Adrenal gland (tissue), 12 donors: ENCODE measurements around the gene ATP11A. TPM values are rescaled to one million over a fixed set of nuclear protein-coding genes. Genes with fewer than 3 reads are reported as not detected.
A peak's percentile ranks its signal among the peaks of the same experiment; 100 is the strongest.
"Not testable (repeated sequence)": the region's sequence is repeated elsewhere in the genome, so short reads cannot be mapped to it uniquely, and the experiment has no call there.

Source experiments
- DNase-seq, 7 donors: peaks; one replicate each; pipeline ENCODE4 v3.0.0-alpha.2; 2019 to 2020
- H3K27ac ChIP-seq, 5 donors: fragments of 200-600 bp; sonication (generic) in 4 of 5; 1 replicate in 3 of 5; 2 replicates in 2 of 5; pipeline versions ENCODE4 v1.5.1 to v1.8.0; 2016 to 2020; ENCODE audit warnings: mild to moderate bottlenecking in 1 of 5
- H3K27me3 ChIP-seq: fragments of 200-600 bp; 2 replicates; pipeline ENCODE4 v1.8.0; 2021
- H3K36me3 ChIP-seq, 2 donors: fragments of 200-600 bp; replicated peaks in 1 of 2; 1 replicate in 1 of 2; 2 replicates in 1 of 2; pipeline versions ENCODE4 v1.5.1 to v1.8.0; 2018 to 2022
- H3K4me1 ChIP-seq, 2 donors: fragments of 200-600 bp; replicated peaks in 1 of 2; 1 replicate in 1 of 2; 2 replicates in 1 of 2; pipeline versions ENCODE4 v1.5.1 to v1.8.0; 2018 to 2021
- H3K4me3 ChIP-seq, 4 donors: fragments of 200-600 bp; sonication (generic) in 3 of 4; one replicate each; pipeline ENCODE4 v1.5.1; 2016 to 2018
- H3K9me3 ChIP-seq, 3 donors: fragments of 200-600 bp; sonication (generic) in 1 of 3; replicated peaks in 1 of 3; 1 replicate in 2 of 3; 2 replicates in 1 of 3; pipeline versions ENCODE4 v1.5.1 to v1.8.0; 2016 to 2021
- POLR2A ChIP-seq, 2 donors: fragments of 450-650 bp; IDR thresholded peaks; one replicate each; pipeline ENCODE4 v1.6.1; 2017; ENCODE audit warnings: antibody characterized with exemption in 2 of 2, mild to moderate bottlenecking in 2 of 2, moderate library complexity in 1 of 2
- WGBS, 4 donors: extraction: QIAGEN DNeasy Blood & Tissue Kit in 2 of 4; methylation state at CpG; one replicate each; pipeline versions ENCODE4 v1.1.5 to v1.1.7; 2013 to 2017; 5-methylcytosine and 5-hydroxymethylcytosine counted together
- intact Hi-C, 2 donors: fragments of 100-400 bp; cut with DNase I; formaldehyde crosslinking; loops; one replicate each; pipeline versions ENCODE4 v1.14.1 to v1.15.0; 2022 to 2023
- polyA plus RNA-seq, 3 donors: library from polyadenylated mRNA; stranded (reverse); fragments of 200-250 nt in 2 of 3; fragments of 350-450 nt in 1 of 3; fragmentation: Illumina TruSeq in 1 of 3; extraction: RNeasy Lipid Tissue Mini Kit (QIAGEN cat#74804) in 1 of 3; gene quantifications; one replicate each; pipeline ENCODE4 v1.2.3, GENCODE V29; 2013 to 2014
- total RNA-seq, 9 donors: library from RNA; depleted of rRNA in 4 of 9; stranded (reverse); fragments of >200 nt in 4 of 9; fragments of 120-200 nt in 1 of 9; fragmentation: NEBNext Ultra II Directional in 1 of 9; extraction: Animal tissue kit (Norgen Biotek cat#: 25700) in 1 of 9; gene quantifications; one replicate each; pipeline versions ENCODE4 v1.1.0 to v1.2.4, GENCODE V29; 2013 to 2023
- TF ChIP-seq, protein P1 (sequence below), 6 experiments: fragments of 450-650 bp in 4 of 6; fragments of 200-600 bp in 2 of 6; sonication (generic) in 1 of 6; IDR thresholded peaks; 1 replicate in 5 of 6; 2 replicates in 1 of 6; pipeline versions ENCODE4 v1.5.1 to v1.8.0; 2016 to 2021; ENCODE audit warnings: antibody characterized with exemption in 6 of 6, mild to moderate bottlenecking in 2 of 6, moderate library complexity in 1 of 6
- donor health status: healthy with polysubstance abuse.
- donor health status: Bipolar disorder and iron deficiency.
- donor health status: DM: yes; HTN: yes; CAD: no.
- donor health status: DM: no; HTN: no; CAD: no.
- donor health status: DM: no; HTN: no; CAD: no.
- donor health status: DM: yes; HTN: yes; CAD: no.

Gene ATP11A
- total and polyA plus RNA-seq, 12 donors, result 6.0 to 94.1 (median 29.8) TPM

DNA sequence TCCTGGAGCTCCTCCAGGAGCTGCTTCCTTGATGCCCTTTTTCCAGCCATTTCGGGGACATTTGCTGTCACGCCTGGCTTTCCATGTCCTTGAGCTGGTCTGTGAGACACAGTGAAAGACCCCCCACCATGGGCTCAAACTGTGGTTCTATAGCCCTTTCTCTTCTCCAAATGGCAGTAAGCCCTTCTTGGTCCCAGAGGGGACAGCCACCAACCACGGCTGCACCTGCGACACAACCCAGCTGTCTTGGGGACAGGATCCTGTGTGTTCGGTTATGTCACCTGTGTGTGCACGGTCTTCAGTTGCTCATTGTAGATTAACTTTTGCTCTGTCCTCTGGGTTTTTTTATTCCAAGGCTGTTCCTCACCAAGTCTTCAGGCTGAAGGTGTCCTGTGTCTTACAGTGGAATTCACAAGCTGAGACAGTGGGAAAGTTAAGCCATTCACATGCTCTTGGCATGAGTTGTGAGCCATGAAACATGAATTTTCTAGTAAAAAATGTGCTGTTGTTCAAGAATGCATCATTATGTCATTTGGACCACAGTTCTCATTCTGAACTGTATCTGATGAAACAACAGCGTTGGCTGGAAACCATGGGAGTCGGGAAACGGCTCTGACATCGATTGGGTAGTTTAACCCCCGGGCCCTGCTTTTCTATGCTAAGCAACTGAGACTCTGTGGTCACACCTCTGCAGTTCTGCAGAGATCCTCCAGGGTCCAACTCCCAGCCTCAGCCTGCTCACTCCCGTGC lies 149.7 kb downstream of the ATP11A start:
- H3K27ac ChIP-seq, result no peak overlapping the region
- no peaks in the 10 kb centered on the region for H3K4me1 ChIP-seq
- DNase-seq, result peak in 1 of 7 donors; percentile 2
- TF ChIP-seq POLR2A (IDR thresholded peaks at IDR 0.05), result no peak
- TF ChIP-seq, protein P1, sequence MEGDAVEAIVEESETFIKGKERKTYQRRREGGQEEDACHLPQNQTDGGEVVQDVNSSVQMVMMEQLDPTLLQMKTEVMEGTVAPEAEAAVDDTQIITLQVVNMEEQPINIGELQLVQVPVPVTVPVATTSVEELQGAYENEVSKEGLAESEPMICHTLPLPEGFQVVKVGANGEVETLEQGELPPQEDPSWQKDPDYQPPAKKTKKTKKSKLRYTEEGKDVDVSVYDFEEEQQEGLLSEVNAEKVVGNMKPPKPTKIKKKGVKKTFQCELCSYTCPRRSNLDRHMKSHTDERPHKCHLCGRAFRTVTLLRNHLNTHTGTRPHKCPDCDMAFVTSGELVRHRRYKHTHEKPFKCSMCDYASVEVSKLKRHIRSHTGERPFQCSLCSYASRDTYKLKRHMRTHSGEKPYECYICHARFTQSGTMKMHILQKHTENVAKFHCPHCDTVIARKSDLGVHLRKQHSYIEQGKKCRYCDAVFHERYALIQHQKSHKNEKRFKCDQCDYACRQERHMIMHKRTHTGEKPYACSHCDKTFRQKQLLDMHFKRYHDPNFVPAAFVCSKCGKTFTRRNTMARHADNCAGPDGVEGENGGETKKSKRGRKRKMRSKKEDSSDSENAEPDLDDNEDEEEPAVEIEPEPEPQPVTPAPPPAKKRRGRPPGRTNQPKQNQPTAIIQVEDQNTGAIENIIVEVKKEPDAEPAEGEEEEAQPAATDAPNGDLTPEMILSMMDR (IDR thresholded peaks at IDR 0.05), result no peak
- H3K9me3 ChIP-seq, result no peaks in the 10 kb centered on the region
- intact Hi-C loops, result no loop called here
- H3K27me3 ChIP-seq, result no peaks in the 10 kb centered on the region
- H3K36me3 ChIP-seq, result peaks cover 0 to 35% of the 10 kb centered on the region in 2 donors
- 93 to 97% (median 95%) methylated on average over 7 to 12 of the region's 12 CpGs for WGBS, 4 donors
- H3K4me3 ChIP-seq, result no peak overlapping the region

GRCh38 chr13:112840472-112841302 lies 150.8 kb downstream of the ATP11A start:
- DNase-seq, result no peak
- no peak for TF ChIP-seq POLR2A (IDR thresholded peaks at IDR 0.05)
- TF ChIP-seq, protein P1 (IDR thresholded peaks at IDR 0.05), result no peak
- Histone ChIP-seq H3K4me3 (no peak overlapping the region), H3K4me1 (no peaks in the 10 kb centered on the region), H3K36me3 (peaks cover 0 to 30% of the 10 kb centered on the region in 2 donors), H3K9me3 (no peaks in the 10 kb centered on the region), H3K27ac (no peak overlapping the region), H3K27me3 (no peaks in the 10 kb centered on the region)
- WGBS, 4 donors, result 96 to 100% (median 97%) methylated on average over 8 to 34 of the region's 34 CpGs
- intact Hi-C loops, result no loop called here

GRCh38 chr13:112841303-112842015 lies 151.6 kb downstream of the ATP11A start:
- H3K4me1 ChIP-seq, H3K4me3 ChIP-seq, DNase-seq, H3K27me3 ChIP-seq, intact Hi-C loops, H3K9me3 ChIP-seq, H3K27ac ChIP-seq: not testable (repeated sequence)
- WGBS, 4 donors, result 91 to 95% (median 93%) methylated on average over 13 to 31 of the region's 31 CpGs
- H3K36me3 ChIP-seq, result peaks cover 0 to 24% of the 10 kb centered on the region in 2 donors

DNA sequence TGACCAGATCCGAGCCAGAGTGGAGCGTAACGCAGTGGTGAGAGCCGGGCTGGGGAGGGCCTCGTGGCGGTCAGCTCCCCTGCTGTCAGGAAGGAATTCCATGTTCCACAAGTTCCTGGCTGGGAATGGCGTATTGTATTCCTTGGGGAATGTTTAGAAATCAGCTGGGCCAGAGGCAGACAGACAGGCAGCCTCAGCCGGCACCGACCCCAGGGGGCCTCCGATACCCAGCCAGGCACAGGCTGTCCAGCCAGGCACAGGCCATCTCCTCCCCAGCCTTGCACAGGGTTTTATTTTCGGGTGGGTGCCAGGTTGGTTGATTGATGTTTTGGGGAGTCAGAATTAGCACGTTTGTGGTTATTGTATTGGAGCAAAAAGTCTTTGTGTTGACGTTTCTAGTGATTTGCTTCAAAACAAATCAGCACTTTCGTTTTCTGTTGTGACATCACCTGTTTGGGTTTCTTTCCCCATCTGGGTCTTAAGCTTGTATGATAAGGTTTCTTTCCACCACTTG lies 152.6 kb downstream of the ATP11A start:
- no peak overlapping the region for H3K27ac ChIP-seq
- H3K4me3 ChIP-seq, result no peak overlapping the region
- H3K4me1 ChIP-seq, result no peaks in the 10 kb centered on the region
- WGBS, 4 donors, result 58 to 78% (median 76%) methylated on average over 11 to 14 of the region's 14 CpGs
- intact Hi-C loops, result no loop called here
- TF ChIP-seq POLR2A (IDR thresholded peaks at IDR 0.05), result no peak
- TF ChIP-seq, protein P1 (IDR thresholded peaks at IDR 0.05), result no peak
- DNase-seq, result peak in 1 of 7 donors; percentile 32
- H3K9me3 ChIP-seq, result no peaks in the 10 kb centered on the region
- H3K27me3 ChIP-seq, result no peaks in the 10 kb centered on the region
- peaks cover 0 to 19% of the 10 kb centered on the region in 2 donors for H3K36me3 ChIP-seq
